Measurements from ENCODE around the gene EXO1. TPM values are rescaled to one million over a fixed set of nuclear protein-coding genes. Genes with fewer than 3 reads are reported as not detected.
"Not testable (repeated sequence)": the region's sequence is repeated elsewhere in the genome, so short reads cannot be mapped to it uniquely, and the experiment has no call there.

Gene EXO1
- polyA plus RNA-seq, 1 donor, result 18.4 TPM

GRCh38 chr1:241836941-241837340 is 11.1 kb upstream of the EXO1 start:
- no peak for DNase-seq

- DNase-seq, result no peak
Observed at GRCh38 chr1:241837416-241837815, 10.6 kb upstream of the EXO1 start.

DNA sequence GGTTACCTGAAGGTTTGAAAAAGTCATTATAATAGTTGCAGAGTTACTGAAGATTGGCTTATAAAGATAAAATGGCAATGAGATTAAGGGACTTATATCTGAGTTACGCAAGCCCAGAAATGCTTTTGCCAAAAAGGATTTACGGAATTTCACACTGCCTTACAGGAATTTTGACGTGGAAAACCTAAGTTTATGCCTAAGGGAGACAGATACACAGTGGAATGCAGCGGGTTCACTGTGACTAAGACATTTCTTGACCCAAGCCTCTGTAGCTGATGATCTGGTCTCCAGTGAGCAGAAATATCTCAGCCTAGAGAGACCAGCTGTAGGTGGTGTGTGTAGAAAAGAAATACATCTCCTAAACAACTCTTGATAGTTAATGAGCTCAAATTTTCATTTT is 10.1 kb upstream of the EXO1 start:
- DNase-seq, result no peak

GRCh38 chr1:241838897-241839296 is 9.1 kb upstream of the EXO1 start:
- DNase-seq, result no peak

DNA sequence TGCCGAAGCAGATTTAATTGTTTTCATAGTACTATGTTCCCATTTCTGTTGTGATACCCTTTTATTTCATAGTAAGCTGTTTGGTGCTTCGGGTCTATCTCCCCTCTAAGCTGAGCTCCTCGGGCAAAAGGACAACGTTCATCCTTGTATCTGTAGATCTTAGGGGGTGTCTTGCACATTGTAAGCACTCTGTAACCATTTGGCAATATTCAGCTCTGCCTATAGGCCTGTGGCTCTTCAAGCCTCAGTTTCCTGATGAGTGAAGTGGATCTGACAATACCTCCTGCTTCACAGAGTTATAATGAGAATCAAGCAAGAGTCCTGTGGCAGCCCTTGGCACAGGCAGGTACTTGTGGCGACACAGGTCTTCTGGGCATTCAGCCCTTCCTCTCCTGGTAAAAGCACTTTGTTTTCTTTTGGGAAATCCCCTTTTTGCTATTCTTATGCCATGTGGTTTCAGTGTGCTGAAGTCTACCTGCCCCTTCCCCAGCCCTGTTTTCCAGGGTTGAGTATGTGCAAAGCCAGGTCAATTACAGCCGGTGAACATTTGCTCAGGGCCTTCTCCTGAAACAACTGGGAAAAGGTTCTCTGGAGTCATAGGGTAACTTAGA is 8.5 kb upstream of the EXO1 start:
- no peak for DNase-seq

DNA sequence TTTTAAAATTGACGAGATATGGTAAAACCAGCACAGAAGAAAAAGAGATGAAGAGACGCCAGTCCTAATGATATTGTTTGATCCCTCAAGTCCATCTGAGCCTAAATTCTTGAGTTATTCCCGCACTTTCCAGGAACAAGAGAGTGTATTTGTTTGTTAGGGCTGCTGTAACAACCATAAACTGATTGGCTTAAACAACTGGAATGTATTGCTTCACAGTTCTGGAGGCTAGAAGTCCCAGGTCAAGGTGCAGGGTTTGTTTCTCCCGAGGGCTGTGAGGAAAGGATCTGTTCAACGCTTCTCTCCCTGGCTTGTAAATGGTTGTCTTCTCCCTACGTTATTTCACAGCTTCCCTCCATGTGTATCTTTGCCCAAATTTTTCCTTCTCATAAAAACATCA is 7.8 kb upstream of the EXO1 start:
- DNase-seq, result no peak

DNA sequence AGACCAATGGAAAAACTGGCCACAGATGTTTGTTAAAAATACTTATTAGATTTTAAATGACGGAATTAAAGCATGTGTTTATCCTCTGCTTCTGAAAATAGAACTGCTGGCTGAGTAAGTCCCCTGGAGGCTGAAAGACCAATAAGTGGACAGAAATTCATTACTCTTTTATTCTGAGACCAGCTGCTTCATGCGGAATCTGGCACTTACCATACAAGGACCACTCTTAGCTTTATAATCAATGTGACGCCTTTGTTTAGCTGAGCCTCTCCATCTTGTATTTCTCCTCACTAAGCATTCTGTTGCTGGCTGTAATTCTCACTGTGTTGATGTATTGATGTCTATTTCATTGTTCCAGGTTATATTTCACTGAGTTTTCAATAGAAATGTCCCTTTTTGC is 6.3 kb upstream of the EXO1 start:
- DNase-seq, result no peak

GRCh38 chr1:241842565-241842964 is 5.4 kb upstream of the EXO1 start:
- no peak for DNase-seq

DNA sequence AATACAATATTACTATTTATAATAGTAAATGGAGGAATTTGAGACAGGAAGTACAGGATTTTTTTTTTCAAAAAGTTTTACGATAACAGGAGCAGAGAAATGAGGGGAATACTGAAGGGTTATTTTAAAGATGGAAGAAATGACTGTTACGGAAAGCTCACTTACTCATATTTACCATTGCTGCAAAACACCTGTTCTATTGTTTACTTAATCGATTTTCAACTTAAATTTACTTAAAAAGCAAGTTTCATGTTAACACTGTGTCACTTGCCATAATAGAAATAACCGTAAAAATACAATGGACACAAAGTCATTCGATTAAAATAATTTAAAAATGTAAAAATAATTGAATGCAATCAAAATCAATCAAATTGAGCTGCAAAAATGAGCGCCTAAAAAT is 3.4 kb upstream of the EXO1 start:
- no peak for DNase-seq

DNA sequence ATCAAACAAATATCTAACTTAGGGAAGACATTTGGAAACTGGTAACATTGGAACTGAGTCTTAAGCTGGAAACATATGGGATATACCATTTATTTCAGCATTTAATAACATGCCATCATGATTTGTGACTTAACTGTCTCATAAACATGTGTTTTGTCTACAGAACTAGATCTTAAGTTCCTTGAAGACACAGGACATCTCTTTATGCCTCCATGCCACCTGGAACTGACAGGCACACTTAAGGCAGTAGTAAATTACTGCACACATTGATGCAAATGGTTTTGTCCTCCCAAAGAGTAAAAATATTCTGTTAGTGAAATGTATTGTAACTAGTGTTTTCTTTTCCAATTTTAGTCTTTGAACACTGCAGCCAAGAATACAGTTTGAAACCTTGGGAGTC is 1.6 kb upstream of the EXO1 start:
- DNase-seq, result no peak

GRCh38 chr1:241846862-241847539 is 1.0 kb upstream of the EXO1 start:
- DNase-seq, result no peak

DNA sequence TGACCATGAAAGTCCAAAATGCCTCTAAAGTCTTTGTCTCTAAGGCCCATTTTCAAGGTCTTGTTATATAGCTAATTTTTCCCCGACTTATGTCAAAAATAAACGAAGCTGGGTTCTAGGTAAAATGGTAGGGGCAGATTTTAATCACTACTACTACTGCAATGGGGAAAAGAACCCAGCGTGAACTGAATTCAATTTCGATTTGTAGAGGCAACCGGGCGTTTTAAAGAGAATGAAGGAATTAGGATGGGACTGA is 536 bp upstream of the EXO1 start:
- no peak for DNase-seq

- no peak for DNase-seq
Observed at GRCh38 chr1:241848686-241849344, 811 bp downstream of the EXO1 start.

DNA sequence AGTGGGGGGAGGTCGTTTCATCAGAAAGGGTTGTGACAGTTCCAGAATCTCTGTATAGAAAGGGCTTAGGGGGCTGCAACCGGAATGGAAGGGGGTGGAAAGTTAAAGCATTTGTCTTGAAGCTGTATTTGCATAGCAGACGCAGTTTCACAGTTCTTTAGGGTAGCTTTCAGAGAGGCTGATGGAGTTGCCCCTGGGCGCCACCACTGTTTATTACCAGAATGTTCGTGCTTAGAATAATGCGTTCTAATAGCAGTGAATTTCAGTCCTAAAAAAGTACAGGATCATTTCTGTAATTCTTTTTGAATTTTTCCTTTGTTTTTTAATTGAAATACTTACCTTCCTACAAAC is 1.3 kb downstream of the EXO1 start:
- DNase-seq, result no peak

- not testable (repeated sequence) for DNase-seq
Observed at GRCh38 chr1:241855545-241856140, 7.6 kb downstream of the EXO1 start.

- no peak for DNase-seq
Observed at GRCh38 chr1:241857131-241857530, 9.1 kb downstream of the EXO1 start.

DNA sequence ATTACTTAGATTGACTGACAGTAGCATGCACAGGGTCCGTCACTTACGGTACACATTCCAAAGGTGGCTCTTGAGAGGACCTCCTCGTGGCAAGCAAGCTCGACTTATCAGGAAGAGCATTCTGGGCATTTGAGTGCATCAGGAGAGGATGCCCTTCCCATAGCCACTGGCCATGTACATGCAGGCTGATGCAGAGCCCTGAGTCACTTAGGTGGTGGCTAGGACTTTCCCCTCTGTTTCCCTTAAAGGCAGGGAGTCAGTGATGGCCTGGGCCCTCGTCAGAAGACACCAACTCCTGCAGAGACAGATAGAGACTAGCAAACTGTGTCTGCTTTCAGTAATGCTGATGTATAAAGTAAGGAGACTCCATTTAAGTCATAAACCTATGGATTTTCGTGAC is 12.9 kb downstream of the EXO1 start:
- DNase-seq, result no peak

- DNase-seq, result no peak
Observed at GRCh38 chr1:241869022-241869421, 21.0 kb downstream of the EXO1 start.

GRCh38 chr1:241870336-241870735 is 22.3 kb downstream of the EXO1 start:
- no peak for DNase-seq

DNA sequence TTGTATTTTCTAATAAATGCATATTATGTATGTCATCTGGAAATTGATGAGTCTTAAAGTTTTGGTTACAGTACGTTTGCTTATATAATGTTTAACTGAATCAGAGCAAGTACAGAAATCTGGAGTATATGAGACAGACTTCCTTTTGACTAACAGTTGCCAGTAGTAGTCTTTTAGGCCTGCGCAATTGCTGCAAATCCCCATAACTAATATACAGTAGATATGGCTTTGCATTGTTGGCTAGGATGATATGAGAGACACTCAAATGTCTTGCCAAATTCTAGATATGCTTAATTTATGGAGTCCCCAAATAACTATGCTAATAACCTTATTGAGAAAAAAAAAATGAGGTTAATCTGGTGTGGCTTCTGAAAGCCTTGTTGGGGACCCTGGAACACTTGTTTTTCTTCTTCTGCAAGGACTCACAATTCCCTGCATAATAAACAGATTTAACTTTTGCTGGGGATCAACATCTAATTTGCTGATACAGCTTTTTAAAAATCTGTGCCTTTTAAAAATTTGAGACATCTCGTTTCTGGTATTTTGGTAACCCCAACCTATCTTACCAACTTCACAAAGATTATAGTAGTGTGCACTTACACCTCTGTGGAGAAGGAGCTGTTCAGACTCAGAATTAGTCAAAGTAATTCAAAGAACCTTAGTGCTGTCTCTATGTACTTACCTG is 22.9 kb downstream of the EXO1 start:
- DNase-seq, result no peak

DNA sequence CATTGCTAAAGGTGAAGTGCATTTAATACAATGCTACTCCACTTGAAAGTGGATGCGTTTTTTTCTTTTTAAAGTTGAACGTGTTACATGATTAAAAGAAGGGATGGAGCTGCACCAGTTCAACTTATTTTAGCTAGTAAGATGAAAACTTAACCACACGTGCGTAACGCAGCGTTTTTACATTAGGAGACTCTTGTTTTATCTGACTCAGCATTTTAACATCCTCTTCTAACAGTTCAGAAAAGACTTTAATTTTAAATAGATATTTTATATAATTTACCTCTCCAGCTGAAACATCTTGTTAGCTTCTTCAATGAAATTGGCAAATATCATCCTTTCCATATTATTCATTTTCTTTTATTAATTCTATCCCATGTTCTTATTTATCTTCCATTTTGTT is 33.4 kb downstream of the EXO1 start:
- no peak for DNase-seq

GRCh38 chr1:241883159-241883558 is 35.2 kb downstream of the EXO1 start:
- DNase-seq, result no peak

- no peak for DNase-seq
Observed at GRCh38 chr1:241888232-241888631, 40.2 kb downstream of the EXO1 start.

Data from left kidney (tissue), 2 donors.